HG03460 (cell line): ENCODE measurements around the gene SRD5A1.

ENCODE experiments used
- ATAC-seq: cut with Tn5 transposase; IDR thresholded peaks from one replicate; pipeline ENCODE4 v1.9.1; 2021; ENCODE audit not compliant: unreplicated experiment

The SRD5A1 gene

GRCh38 chr5:6604341-6604740, 28.9 kb upstream of the SRD5A1 start:
- ATAC-seq = no peak

DNA sequence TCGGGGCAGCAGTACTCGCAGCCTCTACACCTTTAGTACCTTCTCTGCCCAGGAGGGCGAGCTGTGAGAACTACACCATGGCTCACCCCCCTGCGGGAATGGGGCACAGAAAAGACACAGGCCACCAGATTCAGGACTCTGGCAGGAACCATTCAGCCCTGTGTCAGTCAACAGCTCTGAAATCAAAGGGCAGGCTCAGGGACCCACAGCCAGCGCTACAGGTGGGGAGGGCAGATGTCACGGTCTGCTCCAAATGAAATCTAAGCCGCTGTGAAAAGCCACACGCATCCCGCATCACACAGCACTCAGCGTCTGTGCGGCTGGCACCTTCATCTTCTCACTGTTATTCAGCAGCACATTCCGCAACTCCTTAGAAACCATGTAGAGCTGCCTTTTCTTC, 28.3 kb upstream of the SRD5A1 start:
- no peak for ATAC-seq

DNA sequence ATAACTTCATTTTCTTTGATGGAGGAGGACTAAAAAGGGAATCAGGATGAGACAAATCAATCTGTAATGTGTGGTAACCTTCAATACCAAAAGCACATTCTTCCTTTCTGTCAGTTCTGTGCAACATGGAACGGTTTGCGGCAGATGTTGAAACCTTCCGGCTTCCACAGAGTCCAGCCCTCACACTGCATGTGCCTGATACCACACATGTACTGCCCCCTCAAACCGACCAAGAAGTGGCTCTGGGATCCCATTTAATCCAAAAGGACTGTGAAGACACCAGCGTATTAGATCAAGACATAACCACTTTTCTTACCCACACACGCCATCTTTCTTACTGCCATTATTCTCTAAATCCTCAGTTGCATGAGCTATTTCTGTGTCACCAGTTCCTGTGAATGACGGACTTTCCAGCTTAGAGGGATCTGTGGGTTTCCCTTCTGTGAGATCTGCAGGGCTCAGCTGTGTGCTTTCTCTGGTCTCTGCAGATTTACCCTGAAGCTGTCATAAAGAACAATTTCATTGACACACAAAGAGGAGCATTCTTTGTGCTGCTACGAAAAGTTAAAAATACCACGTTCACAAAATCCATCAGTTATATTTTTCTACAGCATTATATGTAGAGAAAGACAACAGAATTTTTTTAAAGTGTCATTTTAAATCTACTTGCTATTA, 26.2 kb upstream of the SRD5A1 start:
- ATAC-seq = no peak

DNA sequence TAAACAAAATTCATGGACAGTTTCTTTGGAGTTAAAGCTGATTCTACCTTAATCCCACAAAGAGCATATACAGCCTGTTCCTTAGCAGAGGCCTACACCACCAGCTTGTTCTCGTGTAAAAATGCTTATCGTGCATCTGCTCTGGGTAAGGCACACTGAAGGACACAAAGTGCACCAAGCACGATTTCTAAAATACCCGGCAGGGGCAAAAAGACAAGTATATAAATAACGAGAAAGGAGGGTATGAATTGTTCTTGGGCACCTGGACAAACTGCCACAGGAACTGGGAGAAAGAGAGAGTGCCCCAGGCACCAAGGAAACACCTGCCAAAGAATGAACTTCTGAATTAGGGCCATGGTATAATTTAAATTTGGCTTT, 25.7 kb upstream of the SRD5A1 start:
- no peak for ATAC-seq

DNA sequence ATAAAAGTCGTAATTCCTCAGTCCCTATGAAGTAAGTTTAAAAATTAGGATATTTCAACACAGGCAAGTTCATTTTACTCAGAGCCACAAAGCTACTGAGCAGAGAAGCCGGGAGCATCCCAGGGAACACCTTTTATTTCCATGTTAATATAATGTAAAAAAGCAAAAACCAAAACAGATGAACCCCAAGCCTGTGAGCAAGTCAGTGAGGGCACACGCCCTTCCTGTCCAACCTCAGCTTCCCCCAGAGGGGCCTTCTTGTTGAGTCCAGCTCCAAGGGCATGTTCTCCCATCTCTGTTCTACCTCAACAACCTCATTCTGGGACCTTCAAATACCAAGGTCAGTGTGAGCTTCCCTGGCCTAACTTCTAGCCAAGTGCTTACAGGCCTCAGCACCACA, 25.2 kb upstream of the SRD5A1 start:
- no peak for ATAC-seq

- no peak for ATAC-seq
These were observed 21.6 kb upstream of the SRD5A1 start for GRCh38 chr5:6611334-6612256.

- no peak for ATAC-seq
These were observed 18.0 kb upstream of the SRD5A1 start for GRCh38 chr5:6615034-6615815.

- no peak for ATAC-seq
These were observed 16.6 kb upstream of the SRD5A1 start for GRCh38 chr5:6616632-6617031.

DNA sequence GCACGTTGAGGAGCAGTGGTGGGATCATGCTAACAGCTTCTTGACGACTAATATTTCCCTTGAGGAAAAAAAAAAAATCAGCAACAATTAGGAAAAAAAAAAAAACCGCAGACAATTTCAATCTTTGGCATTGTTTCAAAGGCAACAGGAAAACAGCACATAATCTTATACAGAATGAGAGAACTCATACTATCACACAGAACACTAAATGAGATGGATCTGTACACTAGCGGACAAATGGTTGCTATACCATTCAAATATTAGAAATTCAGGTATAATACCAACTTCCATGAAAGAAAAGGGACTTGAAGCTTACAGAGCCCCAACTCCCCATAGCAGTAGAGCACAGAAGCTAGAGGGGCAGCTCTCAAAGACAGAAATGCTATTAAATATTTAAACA, 10.0 kb upstream of the SRD5A1 start:
- ATAC-seq = no peak

DNA sequence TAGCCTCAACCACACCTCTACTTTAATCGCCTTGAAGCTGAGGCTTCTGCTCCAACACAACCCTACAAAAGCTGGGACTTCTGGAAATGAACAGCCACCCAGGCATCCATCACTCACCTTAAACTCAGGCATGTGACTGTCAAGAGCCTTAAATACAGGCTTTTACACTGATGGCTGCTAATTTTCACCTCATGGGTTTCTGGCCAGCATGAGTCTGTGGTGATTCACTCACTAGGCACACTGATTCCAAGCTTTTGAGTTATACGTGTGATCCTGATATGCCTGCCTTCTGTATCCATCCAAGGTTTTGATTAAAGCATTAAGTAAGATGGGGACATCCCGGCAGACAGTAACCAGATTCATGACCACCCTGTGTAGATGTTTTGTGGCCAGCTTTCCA, 9.3 kb upstream of the SRD5A1 start:
- no peak for ATAC-seq

- no peak for ATAC-seq
These were observed 6.7 kb upstream of the SRD5A1 start for GRCh38 chr5:6626508-6626907.

- ATAC-seq = no peak
These were observed 1.8 kb upstream of the SRD5A1 start for GRCh38 chr5:6631441-6631840.

DNA sequence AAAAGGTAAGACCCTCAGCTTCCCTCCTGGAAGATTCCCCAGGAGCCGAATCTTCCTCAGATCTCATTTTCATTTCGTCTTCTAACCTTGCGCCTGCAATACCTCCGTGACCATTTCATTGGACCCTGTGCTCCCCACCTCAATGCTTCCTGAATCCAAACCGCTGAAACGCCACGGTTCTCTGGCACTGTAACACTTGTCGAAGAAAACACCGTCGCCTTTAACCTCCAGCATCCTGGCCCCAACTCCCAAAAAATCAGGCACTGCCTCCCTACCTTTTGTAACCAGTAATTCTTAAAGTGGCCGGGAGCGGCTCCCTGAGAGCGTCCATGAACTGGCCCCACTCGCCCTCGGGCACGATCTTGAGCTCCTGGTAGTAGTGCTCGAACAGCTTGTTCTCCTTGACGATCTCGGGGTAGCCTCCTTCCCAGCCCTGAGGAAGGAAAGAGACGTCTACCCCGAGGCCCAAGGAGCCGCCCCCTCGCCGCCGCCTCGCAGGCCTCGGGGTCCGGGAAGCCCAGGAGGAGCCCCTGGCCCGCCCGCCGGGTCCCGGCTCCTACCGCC, 834 bp upstream of the SRD5A1 start:
- ATAC-seq = peak; percentile 31

DNA sequence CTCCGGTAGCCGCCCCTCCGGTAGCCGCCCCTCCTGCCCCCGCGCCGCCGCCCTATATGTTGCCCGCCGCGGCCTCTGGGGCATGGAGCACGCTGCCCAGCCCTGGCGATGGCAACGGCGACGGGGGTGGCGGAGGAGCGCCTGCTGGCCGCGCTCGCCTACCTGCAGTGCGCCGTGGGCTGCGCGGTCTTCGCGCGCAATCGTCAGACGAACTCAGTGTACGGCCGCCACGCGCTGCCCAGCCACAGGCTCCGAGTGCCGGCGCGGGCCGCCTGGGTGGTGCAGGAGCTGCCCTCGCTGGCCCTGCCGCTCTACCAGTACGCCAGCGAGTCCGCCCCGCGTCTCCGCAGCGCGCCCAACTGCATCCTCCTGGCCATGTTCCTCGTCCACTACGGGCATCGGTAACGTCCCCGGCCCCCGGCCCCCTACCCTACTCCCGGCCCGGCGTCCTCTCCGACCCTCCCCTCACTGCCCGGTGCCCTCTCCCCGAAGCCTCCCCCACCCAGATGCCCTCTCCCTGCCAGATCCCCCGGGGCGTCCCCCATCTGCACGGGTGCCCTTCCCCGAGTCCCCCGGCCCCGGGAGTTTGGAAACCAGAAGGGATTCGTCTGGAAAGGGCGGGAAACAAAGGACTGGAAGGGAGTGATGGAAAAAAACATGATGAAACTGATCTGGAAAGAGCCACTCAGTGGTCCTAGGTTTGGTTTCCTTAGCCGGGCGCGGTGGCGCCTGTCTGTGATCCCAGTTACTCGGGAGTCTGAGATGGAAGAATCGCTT, 417 bp downstream of the SRD5A1 start:
- peak; percentile 46 for ATAC-seq

DNA sequence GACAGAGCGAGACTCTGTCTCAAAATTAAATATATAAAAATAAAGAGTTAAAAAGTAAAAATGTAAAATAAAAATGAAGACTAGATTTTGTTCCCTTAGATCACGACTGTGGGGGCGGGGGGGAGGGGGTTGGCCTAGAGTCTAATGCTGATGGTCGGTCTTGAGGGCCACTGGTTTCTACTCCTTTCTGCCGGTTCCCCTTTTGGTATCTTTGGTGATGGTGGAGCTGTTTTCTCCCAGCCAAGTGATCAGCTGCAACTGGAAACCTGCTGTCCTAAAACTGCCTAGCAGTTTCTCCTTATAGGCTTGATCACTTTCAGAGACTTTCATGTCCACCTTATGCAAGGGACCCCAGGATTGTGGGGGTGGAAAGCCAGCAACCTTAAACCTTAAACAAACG, 1.1 kb downstream of the SRD5A1 start:
- no peak for ATAC-seq

DNA sequence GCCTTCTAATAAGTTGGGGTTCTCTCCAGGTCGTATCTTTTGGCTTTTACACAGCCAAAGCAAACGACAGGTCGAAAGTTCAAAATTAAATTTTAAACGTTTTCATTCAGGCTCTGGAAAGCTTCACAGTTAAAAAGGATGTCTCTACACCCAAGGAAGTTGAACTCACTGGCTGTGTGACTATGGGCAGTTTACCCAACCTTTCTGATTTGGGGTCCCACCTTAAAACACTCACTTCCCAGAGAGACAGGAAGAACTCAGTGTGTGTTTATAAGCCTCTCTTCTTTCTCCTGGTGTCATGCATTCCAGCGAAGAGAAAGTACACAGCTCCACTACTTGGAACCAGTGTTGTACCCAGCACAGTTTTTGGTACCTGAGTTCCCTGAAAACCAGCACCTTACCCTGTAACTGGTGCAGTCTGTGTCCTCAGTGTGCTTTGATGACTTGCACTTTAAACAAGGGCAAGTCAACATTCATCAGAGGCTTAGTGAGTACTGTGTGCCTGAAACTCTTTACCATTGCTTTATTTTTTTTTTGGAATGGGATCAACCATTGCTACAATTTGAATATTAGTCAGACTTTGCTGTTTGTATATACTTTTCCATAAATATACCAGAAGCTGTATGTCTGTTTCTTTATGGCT, 1.7 kb downstream of the SRD5A1 start:
- no peak for ATAC-seq

- ATAC-seq = no peak
These were observed 3.1 kb downstream of the SRD5A1 start for GRCh38 chr5:6636293-6636692.

GRCh38 chr5:6637022-6637421, 3.8 kb downstream of the SRD5A1 start:
- no peak for ATAC-seq

DNA sequence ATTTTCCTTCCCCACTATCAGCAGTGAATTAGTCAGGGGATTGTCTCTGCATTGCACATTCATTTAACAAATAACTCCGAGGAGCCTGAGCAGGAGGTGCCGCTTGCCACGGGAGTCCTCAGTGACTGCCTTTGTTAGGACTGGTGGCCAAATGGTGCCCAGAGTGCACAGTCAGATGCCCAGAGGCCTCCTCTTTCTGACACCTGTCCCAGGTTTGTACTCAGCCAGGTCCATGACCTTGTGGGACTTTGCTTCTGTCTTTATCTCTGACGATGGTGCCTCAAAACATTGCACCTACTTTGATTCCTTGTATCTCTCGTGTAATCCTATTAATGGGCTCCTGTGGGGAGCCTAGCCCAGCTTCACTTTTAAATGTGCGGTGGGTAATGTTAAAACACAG, 4.3 kb downstream of the SRD5A1 start:
- ATAC-seq = no peak

- ATAC-seq = no peak
These were observed 5.0 kb downstream of the SRD5A1 start for GRCh38 chr5:6638236-6638635.
